Stimulated activated CD8-positive, alpha-beta memory T cell treated with anti-CD3 and anti-CD28 coated beads, Interleukin-4, amount 100 ng/mL, for 4 hours (primary cell): Measurements from ENCODE around the gene MAT1A.

Experiments
- DNase-seq, 2 donors: peaks; one replicate each; pipeline ENCODE4 v3.0.0-alpha.2; 2020; ENCODE audit warnings: low read depth in 2 of 2, low spot score in 1 of 2

MAT1A gene

DNA sequence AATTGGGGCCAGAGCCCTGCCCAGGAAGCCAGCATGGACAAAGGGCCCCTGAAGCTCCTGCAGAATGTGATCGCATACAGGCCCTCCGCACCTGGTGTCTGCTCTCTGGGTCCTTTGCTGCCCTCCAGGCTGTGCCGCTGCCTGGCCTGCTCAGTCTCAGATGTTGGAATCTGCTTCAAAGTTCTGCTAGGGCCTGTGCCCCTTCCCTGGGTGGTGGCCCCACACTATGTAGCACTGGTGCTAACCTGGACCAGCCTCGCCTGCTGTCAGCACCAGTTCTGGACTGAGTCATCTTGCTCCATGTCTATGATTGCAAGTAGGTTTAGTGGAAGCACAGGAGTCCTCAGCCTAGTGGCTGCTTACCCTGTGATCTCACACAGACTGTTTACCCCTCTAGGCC, 6.3 kb downstream of the MAT1A start:
- no peak for DNase-seq

GRCh38 chr10:80281784-80282765, 7.4 kb downstream of the MAT1A start:
- no peak for DNase-seq

GRCh38 chr10:80281292-80281691, 8.2 kb downstream of the MAT1A start:
- no peak for DNase-seq

DNA sequence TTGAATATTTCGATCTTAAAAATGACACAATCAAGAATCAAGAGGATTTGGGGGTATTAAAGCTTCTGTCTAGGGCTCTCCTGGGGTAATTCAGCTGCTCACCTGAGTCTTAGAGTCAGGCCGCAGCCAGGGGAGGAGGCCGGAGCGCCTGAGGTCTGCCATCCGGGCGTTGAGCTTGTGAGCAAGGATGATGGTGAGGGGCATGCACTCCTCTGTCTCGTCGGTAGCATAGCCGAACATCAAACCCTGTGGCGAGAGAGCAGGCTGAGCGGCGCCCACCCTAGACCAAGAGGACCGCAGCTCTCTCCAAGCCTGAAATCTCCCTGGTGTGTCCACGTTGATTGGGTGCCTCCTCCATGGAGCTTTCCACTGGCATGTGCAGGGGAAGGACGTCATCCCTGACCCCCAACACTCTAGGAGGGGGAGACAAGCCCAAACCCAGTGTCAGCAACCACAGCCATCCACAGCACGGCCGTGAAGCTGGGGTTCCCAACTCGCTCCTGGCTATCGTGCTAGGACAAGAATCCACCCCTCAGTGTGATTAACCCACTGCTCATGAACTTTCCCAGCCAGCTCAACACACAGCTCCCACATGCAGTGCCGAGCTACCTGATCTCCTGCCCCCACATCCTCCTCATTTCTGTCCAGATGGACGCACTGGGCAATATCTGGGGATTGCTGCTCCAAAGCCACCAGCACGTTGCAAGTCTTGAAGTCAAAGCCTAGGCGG, 9.2 kb downstream of the MAT1A start:
- DNase-seq, result no peak

DNA sequence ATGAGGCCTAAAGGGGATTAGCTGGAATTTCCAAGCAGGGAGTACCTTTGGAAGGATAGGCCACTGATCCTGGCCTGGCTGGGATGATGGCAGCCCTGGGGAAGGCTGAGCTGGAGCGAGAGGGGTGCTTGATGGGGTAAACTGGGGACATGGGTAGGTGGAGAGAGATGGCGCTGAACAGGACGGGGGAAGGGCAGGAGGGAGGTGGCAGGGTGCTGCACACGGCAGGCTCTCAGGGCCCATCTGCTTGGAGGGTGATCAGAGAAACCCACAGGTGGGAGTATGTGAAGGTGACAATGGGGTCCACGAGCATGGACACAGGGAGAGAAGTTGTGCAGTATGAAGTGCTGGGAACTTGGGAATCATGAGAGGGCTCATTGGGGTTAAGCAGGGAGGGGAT, 10.3 kb downstream of the MAT1A start:
- no peak for DNase-seq

- DNase-seq, result no peak
These were observed 11.0 kb downstream of the MAT1A start for GRCh38 chr10:80278480-80278879.

DNA sequence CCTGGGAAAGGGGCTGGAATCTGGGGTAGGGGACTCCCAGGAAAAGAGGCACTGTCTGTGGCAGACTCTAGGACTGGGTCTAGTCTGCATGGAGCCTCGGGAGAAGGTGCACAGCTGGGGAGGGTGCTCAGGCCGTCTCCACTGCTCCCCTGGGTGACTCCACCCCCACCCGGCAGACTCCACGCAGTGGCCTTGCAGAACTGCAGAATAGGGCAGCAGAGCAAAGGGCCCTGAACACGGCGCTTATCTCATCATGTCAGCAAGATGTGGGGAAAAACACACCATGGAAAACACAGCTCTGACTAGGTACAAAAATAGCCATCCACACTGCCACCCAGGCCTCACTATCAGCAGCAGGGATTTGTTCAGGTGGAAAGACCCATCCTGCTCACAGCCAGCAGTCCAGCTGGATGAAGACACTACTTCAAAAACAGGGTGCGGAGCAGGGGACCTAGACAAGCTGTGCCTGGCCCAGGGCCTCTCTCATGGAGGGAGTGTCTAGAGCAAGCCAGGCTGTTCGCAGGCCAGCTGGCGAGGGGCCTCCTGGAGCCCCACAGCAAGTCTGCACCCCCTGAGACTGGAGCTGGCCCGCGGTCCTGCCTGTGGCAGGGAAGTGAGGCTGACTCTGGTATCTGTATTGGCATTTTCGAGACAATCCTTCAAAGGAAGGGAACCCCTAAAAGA, 11.7 kb downstream of the MAT1A start:
- DNase-seq, result no peak

- no peak for DNase-seq
These were observed 12.4 kb downstream of the MAT1A start for GRCh38 chr10:80277016-80277415.

DNA sequence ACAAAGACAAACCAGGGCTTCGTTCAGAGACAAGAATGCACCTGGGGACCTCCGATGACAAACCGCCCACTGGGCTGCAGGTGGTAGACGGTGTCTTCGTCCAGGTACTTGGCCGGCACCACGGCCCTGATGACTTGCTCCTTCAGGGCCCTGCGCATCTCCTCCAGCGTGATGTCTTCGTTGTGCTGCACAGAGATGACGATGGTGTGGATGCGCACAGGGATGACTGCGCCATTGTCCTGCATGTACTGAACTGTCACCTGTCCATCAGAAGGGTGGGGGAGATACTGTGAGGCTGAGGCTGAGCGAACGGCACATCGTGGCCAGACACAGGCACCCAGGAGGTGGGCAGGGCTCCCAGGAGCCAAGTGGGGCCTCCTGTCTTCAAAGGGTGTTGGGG, 13.1 kb downstream of the MAT1A start:
- no peak for DNase-seq

DNA sequence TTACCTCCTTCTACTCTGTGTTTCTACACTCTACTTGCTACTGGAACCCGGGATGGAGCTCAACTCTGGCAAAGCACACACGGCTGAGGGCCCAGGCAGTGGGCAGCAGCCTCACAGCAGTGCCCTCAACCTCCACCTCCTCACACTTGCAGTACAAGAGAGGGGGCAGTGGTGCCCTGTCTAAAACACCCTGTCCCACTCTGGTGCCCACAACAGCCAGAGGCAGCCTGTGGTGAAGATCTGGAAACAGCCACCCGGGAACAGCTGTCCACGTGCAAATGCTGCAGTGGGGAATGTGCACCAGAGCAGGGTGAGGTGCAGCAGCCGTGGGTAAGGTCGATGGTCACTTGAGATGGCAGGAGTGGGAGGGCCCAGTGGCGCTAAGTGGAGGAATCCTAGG, 13.7 kb downstream of the MAT1A start:
- DNase-seq, result no peak

DNA sequence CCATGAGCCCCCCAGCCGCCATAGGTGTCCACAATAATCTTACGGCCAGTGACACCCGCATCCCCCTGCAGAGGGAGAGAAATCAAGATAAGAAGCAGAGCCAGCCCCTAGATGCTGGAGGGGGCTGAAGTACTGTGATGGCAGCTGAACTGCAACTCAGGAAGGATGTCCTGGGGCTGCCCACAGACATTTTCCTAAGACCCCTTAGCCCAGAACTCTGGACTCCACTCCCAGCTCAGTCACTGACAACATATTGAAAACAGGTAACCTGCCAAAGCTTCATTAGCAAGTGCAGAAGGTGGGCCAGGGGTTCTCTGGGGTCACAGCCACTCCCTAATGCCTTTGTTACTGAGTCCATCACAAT, 14.3 kb downstream of the MAT1A start:
- DNase-seq, result no peak

DNA sequence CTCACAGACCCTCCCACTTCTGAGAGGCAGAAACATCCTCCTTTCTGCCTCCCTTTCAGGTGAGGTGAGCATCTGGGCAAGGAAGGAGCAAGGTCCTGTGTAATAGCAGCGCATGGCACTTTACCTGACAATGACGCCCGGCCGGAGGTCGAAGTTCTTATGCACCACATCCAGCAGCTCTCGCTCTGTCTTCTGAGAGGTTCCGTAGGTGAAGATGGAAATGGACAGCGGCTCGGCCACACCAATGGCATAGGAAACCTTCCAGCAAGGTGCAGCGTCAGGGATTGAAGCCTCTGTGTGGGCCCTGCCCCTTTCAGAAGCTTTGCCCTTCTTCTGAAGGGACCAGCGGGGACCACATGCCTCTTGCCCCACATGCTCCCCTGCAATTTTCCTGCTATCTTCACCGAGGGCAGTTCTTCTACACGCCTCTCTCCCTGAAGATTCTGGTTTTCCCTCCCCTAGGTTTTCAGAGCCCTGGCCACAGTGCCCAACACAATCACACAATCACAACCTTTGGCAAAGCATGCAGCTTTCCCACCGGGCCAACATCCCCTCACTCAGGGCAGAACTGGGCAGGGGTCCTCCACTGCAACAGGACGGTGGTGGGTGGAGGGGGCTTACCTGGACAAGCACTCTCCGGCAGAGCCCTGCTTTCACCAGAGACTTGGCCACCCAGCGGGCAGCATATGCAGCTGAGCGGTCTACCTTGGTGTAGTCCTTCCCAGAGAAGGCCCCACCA, 14.9 kb downstream of the MAT1A start:
- DNase-seq, result no peak

DNA sequence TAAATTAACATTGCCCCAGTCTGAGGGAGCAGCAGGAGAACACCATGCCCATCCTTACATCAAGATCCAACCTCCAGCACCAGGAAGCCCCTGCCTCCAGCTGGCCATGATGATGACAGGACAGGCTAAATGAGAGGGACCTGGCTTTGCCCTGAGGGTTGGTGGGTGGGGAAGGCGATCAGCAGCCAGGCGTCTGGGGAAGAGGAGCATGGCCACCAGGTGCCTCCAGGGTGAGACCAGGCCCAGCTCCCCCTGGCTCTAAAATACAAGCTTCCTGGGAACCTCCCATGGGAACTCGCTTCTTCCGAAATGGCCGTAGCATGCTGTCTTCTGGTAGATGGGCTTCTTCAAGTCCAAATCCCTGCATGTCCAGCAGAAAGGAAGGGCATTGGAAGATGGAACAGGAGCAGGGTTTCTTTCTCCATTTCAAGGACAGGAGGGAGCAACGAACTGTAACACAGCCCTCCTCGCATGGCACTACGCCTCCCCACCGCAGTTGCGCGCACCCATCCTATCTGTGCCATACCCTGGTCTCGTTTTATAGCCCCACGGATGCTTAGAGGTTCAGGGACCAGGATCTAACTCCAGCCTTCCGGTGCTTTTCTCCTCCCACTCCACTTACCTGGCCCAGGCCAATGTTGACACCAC, 15.8 kb downstream of the MAT1A start:
- DNase-seq, result no peak

GRCh38 chr10:80272793-80273522, 16.5 kb downstream of the MAT1A start:
- no peak for DNase-seq

- no peak for DNase-seq
These were observed 18.0 kb downstream of the MAT1A start for GRCh38 chr10:80271416-80271815.

DNA sequence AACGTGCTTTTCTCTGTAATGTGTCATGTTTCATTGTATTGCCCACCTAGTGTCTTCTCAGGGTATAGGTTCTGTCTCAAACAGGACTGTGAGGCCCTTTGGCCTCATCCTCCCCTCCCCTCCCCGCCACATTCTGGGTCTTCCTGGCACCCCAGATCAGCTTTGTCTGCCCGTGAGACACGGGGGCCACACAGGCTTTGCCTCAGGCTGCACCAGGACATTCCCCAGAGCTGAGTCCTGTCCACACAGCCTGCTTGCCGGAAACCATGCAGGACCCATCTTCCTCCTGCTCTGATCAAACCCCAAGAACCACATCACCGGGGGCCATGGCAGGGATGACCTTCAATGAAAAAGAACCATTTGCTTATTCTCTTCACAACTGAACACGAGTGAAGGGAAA, 18.6 kb downstream of the MAT1A start:
- no peak for DNase-seq

DNA sequence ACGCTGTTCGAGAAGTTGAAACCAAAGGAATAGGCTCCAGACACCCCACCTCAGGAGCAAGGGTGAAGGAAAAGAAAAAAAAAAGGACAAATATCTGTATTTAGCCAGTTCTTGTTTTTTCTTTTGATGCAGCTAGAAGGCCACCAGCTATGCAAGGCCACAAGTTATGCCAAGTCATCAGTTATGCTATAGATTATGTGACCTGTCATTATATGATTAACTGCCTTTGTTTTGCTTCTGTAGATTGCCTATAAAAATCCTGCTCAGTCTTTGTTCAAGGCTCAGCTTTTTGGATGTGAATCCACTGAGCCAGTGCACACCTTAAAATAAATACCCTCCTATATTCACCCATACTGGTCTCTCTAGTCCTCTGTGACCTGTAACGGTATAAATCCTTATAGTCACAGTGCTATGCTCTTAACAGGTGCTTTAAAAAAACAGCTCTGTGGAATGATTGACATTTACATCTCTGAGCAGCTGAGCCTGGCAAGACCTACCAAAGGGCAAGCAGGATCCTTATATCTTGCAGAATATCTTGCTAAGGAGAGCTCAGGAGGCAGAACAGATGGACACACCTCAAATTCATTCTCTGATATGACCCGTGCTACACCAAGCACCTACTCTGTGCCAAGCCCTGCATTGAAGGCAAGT, 20.4 kb downstream of the MAT1A start:
- no peak for DNase-seq

DNA sequence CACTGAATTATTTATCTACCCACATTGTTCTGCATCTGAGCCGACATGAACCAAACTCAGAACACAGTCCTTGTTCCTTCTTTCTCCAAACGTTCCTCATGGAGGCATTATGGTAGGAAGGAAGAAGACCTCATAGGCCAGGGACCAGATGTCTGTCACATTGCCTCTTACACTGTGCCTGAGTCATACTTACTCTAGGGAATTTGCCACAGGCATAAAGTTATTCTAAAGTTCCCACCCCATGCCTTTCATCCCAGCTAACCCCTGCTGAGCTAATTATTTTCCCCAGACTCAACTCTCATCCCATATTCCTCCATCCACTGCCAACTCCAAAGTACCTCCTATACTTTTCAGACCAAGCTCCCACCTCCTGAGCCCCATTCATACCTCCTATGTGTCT, 21.2 kb downstream of the MAT1A start:
- no peak for DNase-seq

GRCh38 chr10:80266513-80266863, 23.0 kb downstream of the MAT1A start:
- no peak for DNase-seq
